DMS 273 treated with DMSO at 0.1 percent for 48 hours (cell line): ENCODE measurements around the gene GOLGA6L1.
"Not testable (repeated sequence)": the region's sequence is repeated elsewhere in the genome, so short reads cannot be mapped to it uniquely, and the experiment has no call there.

ENCODE experiments used
- DNase-seq: peaks from one replicate; lab custom pipeline; 2025; lab: John Stamatoyannopoulos, UW

The GOLGA6L1 gene

GRCh38 chr15:23136722-23137121 lies at the start of gene GOLGA6L1:
Gene GOLGA6L1, minus strand, starts transcription at chr15:23136822. Its CDS starts 91 bp downstream, at chr15:23136731.
- not testable (repeated sequence) for DNase-seq

GRCh38 chr15:23181201-23181600 lies 44.6 kb upstream of the GOLGA6L1 start:
- DNase-seq: not testable (repeated sequence)

DNA sequence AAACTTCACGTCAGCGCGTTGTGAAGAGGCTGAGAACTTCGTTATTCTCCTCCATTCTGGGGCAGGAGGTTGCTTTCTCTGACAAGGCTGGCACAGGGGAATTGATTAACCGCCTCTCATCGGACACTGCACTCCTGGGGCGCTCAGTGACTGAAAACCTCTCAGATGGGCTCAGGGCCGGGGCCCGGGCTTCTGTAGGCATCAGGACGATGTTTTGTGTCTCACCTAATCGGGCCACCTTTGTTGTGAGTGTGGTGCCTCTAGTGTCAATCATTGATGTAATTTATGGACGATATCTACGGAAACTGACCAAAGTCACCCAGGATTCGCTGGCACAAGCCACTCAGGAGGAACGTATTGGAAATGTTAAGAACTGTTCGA lies 43.9 kb upstream of the GOLGA6L1 start:
- not testable (repeated sequence) for DNase-seq

- not testable (repeated sequence) for DNase-seq
These were observed 43.3 kb upstream of the GOLGA6L1 start for GRCh38 chr15:23179768-23180546.

GRCh38 chr15:23176683-23177082 lies 40.1 kb upstream of the GOLGA6L1 start:
- not testable (repeated sequence) for DNase-seq

- DNase-seq: not testable (repeated sequence)
These were observed 39.0 kb upstream of the GOLGA6L1 start for GRCh38 chr15:23175606-23176005.

DNA sequence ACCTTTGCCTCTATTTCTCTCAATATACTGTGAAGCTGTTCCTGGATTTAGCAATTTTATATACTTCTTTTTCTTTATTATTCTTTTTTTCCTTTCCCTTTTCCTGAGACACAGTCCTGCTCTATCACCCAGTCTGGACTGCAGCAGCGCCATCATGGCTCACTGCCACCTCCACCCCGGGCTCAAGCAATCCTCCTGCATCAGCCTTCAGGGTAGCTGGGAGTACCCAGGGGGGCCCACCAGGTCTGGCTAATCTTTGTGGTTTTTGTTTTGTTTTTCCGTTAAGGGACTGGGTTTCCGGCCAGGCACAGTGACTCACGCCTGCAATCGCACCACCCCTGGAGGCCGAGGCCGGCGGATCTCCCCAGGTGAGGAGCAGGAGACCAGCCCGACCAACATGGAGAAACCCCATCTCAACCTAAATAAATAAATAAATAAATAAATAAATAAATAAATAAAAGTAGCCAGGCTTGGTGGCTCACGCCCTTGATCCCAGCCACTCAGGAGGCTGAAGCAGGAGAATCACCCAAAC lies 38.1 kb upstream of the GOLGA6L1 start:
- not testable (repeated sequence) for DNase-seq

- DNase-seq: not testable (repeated sequence)
These were observed 3.8 kb downstream of the GOLGA6L1 start for GRCh38 chr15:23132787-23133186.

GRCh38 chr15:23118208-23118607 lies 18.4 kb downstream of the GOLGA6L1 start:
- DNase-seq: no peak

DNA sequence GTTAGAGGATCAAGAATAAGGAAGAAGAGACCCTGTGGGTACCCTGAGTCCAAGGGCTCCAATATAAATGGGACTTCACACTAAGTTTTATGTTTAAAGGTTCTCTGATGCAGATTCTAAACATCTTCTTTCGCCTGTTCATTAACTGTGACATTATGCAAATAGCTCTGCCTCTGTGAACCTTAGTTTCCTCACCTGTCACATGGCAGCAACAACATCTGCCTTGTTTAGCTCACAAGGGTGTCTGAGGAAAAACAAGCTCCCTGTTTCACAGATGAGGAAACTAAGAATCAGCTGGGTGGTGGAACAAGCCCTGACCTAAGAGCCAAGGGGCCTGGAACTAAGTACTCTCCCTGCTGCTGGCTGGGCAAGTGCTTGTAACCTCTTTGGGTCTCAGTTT lies 40.8 kb downstream of the GOLGA6L1 start:
- no peak for DNase-seq

GRCh38 chr15:23083115-23083514 lies 53.5 kb downstream of the GOLGA6L1 start:
- no peak for DNase-seq

GRCh38 chr15:23081996-23082737 lies 54.5 kb downstream of the GOLGA6L1 start:
- not testable (repeated sequence) for DNase-seq

- DNase-seq: no peak
These were observed 55.4 kb downstream of the GOLGA6L1 start for GRCh38 chr15:23081271-23081670.

- no peak for DNase-seq
These were observed 56.9 kb downstream of the GOLGA6L1 start for GRCh38 chr15:23079766-23080165.
